Neutrophil (primary cell): ENCODE measurements around the gene ACER1.
A peak's percentile ranks its signal among the peaks of the same experiment; 100 is the strongest.

Source experiments
- H3K27ac ChIP-seq: fragments of 200-600 bp; sonication (generic); 2 replicates; pipeline ENCODE4 v1.5.1; 2016; ENCODE audit warnings: mild to moderate bottlenecking, moderate library complexity
- H3K27me3 ChIP-seq: fragments of 200-600 bp; sonication (generic); 2 replicates; pipeline ENCODE4 v1.6.0; 2016; ENCODE audit warnings: mild to moderate bottlenecking
- H3K36me3 ChIP-seq: fragments of 200-600 bp; sonication (generic); 2 replicates; pipeline ENCODE4 v1.5.1; 2017
- H3K4me1 ChIP-seq, 2 experiments: fragments of 200-600 bp in 1 of 2; sonication (generic) in 1 of 2; 1 replicate in 1 of 2; 2 replicates in 1 of 2; pipeline versions ENCODE4 v1.5.1 to v1.6.1; 2013 to 2016; ENCODE audit warnings: low read depth in 1 of 2, low read length in 1 of 2, mild to moderate bottlenecking in 1 of 2, moderate library complexity in 1 of 2; ENCODE audit not compliant: control insufficient read depth in 1 of 2, insufficient read depth in 1 of 2
- H3K4me3 ChIP-seq, 2 experiments: fragments of 200-600 bp in 1 of 2; sonication (generic) in 1 of 2; 1 replicate in 1 of 2; 2 replicates in 1 of 2; pipeline ENCODE4 v1.5.1; 2013 to 2016; ENCODE audit warnings: low read depth in 1 of 2, low read length in 1 of 2, mild to moderate bottlenecking in 1 of 2, moderate library complexity in 1 of 2
- H3K9me3 ChIP-seq: fragments of 200-600 bp; sonication (generic); 2 replicates; pipeline ENCODE4 v1.5.1; 2016
- CTCF ChIP-seq: fragments of 200-600 bp; sonication (generic); IDR thresholded peaks from 2 replicates; pipeline ENCODE4 v1.5.1; 2016; ENCODE audit warnings: antibody characterized with exemption

Gene ACER1

GRCh38 chr19:6275170-6275744 lies 58.2 kb downstream of the ACER1 start:
- peak overlapping the region; percentile 89 for H3K27ac ChIP-seq
- H3K9me3 ChIP-seq: no peaks in the 10 kb centered on the region
- no peaks in the 10 kb centered on the region for H3K27me3 ChIP-seq
- TF ChIP-seq CTCF: no peak
- no peak overlapping the region for H3K4me3 ChIP-seq
- H3K36me3 ChIP-seq: peaks cover 3% of the 10 kb centered on the region
- peaks cover 71 to 79% of the 10 kb centered on the region in 2 experiments for H3K4me1 ChIP-seq

- Histone ChIP-seq H3K36me3 (peaks cover 8% of the 10 kb centered on the region), H3K4me1 (peaks cover 71 to 76% of the 10 kb centered on the region in 2 experiments)
Observed at GRCh38 chr19:6274756-6275155, 58.7 kb downstream of the ACER1 start.

GRCh38 chr19:6273701-6274601 lies 59.5 kb downstream of the ACER1 start:
- Histone ChIP-seq H3K4me1 (peaks cover 67 to 73% of the 10 kb centered on the region in 2 experiments), H3K27me3 (no peaks in the 10 kb centered on the region), H3K36me3 (peaks cover 16% of the 10 kb centered on the region), H3K4me3 (peak overlapping the region; percentile 56 to 58), H3K27ac (peak overlapping the region; percentile 89), H3K9me3 (no peaks in the 10 kb centered on the region)
- no peak for TF ChIP-seq CTCF

More at GRCh38 chr19:6274756-6275155, 58.7 kb downstream of the ACER1 start:
- no peaks in the 10 kb centered on the region for H3K9me3 ChIP-seq
- H3K27ac ChIP-seq: peak overlapping the region; percentile 89
- TF ChIP-seq CTCF: no peak
- peak overlapping the region; percentile 56 to 58 for H3K4me3 ChIP-seq
- no peaks in the 10 kb centered on the region for H3K27me3 ChIP-seq

GRCh38 chr19:6272913-6273600 lies 60.4 kb downstream of the ACER1 start:
- peaks cover 59 to 64% of the 10 kb centered on the region in 2 experiments for H3K4me1 ChIP-seq
- TF ChIP-seq CTCF: no peak
- H3K9me3 ChIP-seq: no peaks in the 10 kb centered on the region
- H3K4me3 ChIP-seq: peak overlapping the region; percentile 56 to 58
- peaks cover 21% of the 10 kb centered on the region for H3K36me3 ChIP-seq
- peak overlapping the region; percentile 89 for H3K27ac ChIP-seq
- H3K27me3 ChIP-seq: no peaks in the 10 kb centered on the region

- Histone ChIP-seq H3K27ac (peak overlapping the region; percentile 89), H3K9me3 (no peaks in the 10 kb centered on the region), H3K4me3 (no peak overlapping the region), H3K4me1 (peaks cover 52 to 57% of the 10 kb centered on the region in 2 experiments), H3K36me3 (peaks cover 26% of the 10 kb centered on the region), H3K27me3 (no peaks in the 10 kb centered on the region)
- TF ChIP-seq CTCF: no peak
Observed at GRCh38 chr19:6272411-6272791, 61.0 kb downstream of the ACER1 start.
